Mucosa of descending colon (tissue), 3 donors: ENCODE measurements around the gene CPSF3. TPM values are rescaled to one million over a fixed set of nuclear protein-coding genes. Genes with fewer than 3 reads are reported as not detected.

Experiments used
- ATAC-seq: fragments of 200-7000 bp; cut with Tn5 transposase; one replicate; pipeline ENCODE4 v1.9.1; 2020; ENCODE audit warnings: mild to moderate bottlenecking, moderate library complexity
- DNase-seq, 3 donors: peaks; one replicate each; pipeline ENCODE4 v3.0.0-alpha.2; 2020
- H3K36me3 ChIP-seq: fragments of 200-600 bp; one replicate; pipeline ENCODE4 v1.8.0; 2021; ENCODE audit warnings: low read depth, mild to moderate bottlenecking
- H3K4me1 ChIP-seq: fragments of 200-600 bp; one replicate; pipeline ENCODE4 v1.8.0; 2021; ENCODE audit warnings: low read depth, mild to moderate bottlenecking
- H3K4me3 ChIP-seq: fragments of 200-600 bp; one replicate; pipeline ENCODE4 v1.8.0; 2021; ENCODE audit warnings: mild to moderate bottlenecking
- H3K9me3 ChIP-seq: fragments of 200-600 bp; one replicate; pipeline ENCODE4 v1.8.0; 2021; ENCODE audit warnings: mild to moderate bottlenecking
- intact Hi-C, 2 donors: fragments of 100-400 bp; cut with DNase I in 1 of 2; cut with micrococcal nuclease in 1 of 2; formaldehyde crosslinking; loops; one replicate each; pipeline versions ENCODE4 v1.11.0 to v1.11.1; 2022; cut with DNase I, micrococcal nuclease
- total RNA-seq, 3 donors: library from RNA; stranded (reverse); fragmentation: NEBNext Ultra II Directional in 2 of 3; extraction: Animal tissue kit (Norgen Biotek cat#: 25700) in 2 of 3; gene quantifications; one replicate each; pipeline versions ENCODE4 v1.2.1 to v1.2.4, GENCODE V29; 2021 to 2023
- TF ChIP-seq, protein P1 (sequence below): fragments of 200-600 bp; IDR thresholded peaks from one replicate; pipeline ENCODE4 v1.8.0; 2022; ENCODE audit warnings: antibody characterized with exemption, mild to moderate bottlenecking
- donor health status: DM: no; HTN: no; CAD: no; lungs with moderate emphysema.
- donor health status: DM: no; HTN: no; CAD: no.
- donor health status: DM: no; HTN: yes; CAD: no.

The CPSF3 gene
- total RNA-seq, 3 donors from 2014 or later: 20.0 to 26.2 (median 20.9) TPM

- Histone ChIP-seq H3K4me3 (no peak overlapping the region), H3K9me3 (no peaks in the 10 kb centered on the region), H3K4me1 (peaks cover 10% of the 10 kb centered on the region), H3K36me3 (peaks cover 10% of the 10 kb centered on the region)
- TF ChIP-seq, protein P1, sequence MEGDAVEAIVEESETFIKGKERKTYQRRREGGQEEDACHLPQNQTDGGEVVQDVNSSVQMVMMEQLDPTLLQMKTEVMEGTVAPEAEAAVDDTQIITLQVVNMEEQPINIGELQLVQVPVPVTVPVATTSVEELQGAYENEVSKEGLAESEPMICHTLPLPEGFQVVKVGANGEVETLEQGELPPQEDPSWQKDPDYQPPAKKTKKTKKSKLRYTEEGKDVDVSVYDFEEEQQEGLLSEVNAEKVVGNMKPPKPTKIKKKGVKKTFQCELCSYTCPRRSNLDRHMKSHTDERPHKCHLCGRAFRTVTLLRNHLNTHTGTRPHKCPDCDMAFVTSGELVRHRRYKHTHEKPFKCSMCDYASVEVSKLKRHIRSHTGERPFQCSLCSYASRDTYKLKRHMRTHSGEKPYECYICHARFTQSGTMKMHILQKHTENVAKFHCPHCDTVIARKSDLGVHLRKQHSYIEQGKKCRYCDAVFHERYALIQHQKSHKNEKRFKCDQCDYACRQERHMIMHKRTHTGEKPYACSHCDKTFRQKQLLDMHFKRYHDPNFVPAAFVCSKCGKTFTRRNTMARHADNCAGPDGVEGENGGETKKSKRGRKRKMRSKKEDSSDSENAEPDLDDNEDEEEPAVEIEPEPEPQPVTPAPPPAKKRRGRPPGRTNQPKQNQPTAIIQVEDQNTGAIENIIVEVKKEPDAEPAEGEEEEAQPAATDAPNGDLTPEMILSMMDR: no peak
- DNase-seq (no peak), ATAC-seq (no peak)
- intact Hi-C loops: no loop called here
Observed at GRCh38 chr2:9480157-9480556, 56.7 kb downstream of the CPSF3 start.

DNA sequence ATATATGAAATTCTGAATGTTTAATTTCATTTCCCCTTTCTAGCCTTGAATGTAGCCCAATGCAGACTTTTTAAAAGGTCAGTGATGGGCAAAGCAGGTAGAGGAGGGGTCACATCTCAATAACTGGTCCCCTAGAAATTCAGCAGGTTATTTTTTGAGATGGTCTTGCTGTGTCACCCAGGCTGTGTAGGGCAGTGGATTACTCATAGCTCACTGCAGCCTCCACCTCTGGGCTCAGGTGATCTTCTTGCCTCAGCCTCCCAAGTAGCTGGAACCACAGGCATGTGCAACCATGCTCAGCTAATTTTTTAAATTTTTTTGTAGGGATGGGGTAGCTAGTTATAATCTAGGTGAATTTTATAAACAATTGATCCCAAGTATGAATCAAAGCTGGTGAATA lies 59.7 kb downstream of the CPSF3 start:
- no peaks in the 10 kb centered on the region for H3K4me1 ChIP-seq
- H3K9me3 ChIP-seq: no peaks in the 10 kb centered on the region
- TF ChIP-seq, protein P1: no peak
- H3K36me3 ChIP-seq: peaks cover 10% of the 10 kb centered on the region
- DNase-seq: no peak
- no peak overlapping the region for H3K4me3 ChIP-seq
- intact Hi-C loops: no loop called here
- ATAC-seq: no peak

DNA sequence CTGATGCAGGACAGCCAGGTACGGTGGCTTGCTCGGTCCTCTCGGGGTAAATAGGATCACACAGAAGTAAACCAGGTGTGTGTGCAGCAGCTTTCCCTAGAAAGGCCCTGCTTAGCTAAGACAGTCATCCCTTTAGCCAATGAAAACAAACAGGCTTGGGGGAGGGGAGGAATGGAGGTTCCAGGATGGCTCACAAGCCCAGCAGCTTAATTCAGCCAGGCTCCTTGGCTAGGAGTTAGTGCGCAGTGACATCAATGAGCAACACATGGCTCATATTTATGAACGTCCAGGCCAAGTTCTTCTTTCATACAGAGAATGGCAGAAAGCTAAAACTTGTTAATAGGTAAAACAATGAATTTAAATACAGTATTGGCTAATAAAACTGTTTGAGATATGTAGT lies 61.1 kb downstream of the CPSF3 start:
- H3K9me3 ChIP-seq: no peaks in the 10 kb centered on the region
- intact Hi-C loops: no loop called here
- H3K4me3 ChIP-seq: no peak overlapping the region
- no peaks in the 10 kb centered on the region for H3K4me1 ChIP-seq
- ATAC-seq: no peak
- peaks cover 10% of the 10 kb centered on the region for H3K36me3 ChIP-seq
- DNase-seq: no peak
- TF ChIP-seq, protein P1: no peak

DNA sequence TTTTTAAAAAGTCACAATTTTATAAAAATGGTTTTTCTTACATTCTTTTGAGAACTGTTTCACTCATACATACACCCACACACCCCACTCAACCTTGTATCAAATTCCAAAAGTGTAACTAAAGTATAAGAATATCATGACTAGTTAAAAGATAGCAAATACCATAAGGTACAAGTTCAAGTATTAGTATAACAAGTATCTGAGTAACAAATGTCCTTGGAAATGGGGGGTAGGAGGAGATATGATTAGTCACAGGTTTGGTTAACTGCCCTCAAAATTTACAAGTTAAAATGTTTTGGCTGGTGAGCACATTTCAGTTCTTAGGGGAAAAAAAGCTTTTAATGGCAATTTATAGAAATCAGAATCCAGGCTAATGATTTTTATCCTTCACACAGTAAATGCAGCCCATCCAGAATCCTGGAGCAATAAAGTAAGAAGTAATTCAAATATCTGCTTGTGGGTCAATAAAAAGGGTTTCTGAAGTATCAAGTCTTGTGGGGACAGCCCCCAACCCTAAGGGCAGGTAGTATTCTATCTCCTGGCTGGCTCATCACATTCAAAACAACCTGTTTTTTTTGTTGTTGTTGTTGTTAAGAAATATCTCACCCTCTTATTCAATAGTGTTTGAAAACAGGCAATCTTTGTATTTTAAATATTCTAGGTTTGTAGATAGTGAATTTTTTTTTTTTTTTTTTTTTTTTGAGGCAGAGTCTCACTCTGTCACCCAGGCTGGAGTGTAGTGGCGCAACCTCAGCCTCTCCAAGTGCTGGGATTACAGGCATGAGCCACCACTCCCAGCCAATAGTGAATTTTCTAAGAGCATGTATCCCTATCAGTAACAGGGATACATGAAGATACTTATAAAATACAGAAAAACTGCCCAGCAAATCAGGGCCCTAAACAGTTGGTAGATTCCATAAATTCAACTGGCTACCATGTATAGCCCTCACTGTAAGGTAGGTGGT lies 65.4 kb downstream of the CPSF3 start:
- H3K36me3 ChIP-seq: peaks cover 17% of the 10 kb centered on the region
- DNase-seq (no peak), ATAC-seq (no peak)
- H3K9me3 ChIP-seq: no peaks in the 10 kb centered on the region
- H3K4me1 ChIP-seq: no peaks in the 10 kb centered on the region
- intact Hi-C loops: no loop called here
- TF ChIP-seq, protein P1: no peak
- no peak overlapping the region for H3K4me3 ChIP-seq

- intact Hi-C loops: no loop called here
- Histone ChIP-seq H3K4me1 (no peaks in the 10 kb centered on the region), H3K36me3 (peaks cover 11% of the 10 kb centered on the region), H3K4me3 (no peak overlapping the region), H3K9me3 (no peaks in the 10 kb centered on the region)
- DNase-seq: no peak
- TF ChIP-seq, protein P1: no peak
- no peak for ATAC-seq
Observed at GRCh38 chr2:9490789-9491188, 67.3 kb downstream of the CPSF3 start.
